ENCODE results near the gene PLEKHH3.

Gene PLEKHH3, protein sequence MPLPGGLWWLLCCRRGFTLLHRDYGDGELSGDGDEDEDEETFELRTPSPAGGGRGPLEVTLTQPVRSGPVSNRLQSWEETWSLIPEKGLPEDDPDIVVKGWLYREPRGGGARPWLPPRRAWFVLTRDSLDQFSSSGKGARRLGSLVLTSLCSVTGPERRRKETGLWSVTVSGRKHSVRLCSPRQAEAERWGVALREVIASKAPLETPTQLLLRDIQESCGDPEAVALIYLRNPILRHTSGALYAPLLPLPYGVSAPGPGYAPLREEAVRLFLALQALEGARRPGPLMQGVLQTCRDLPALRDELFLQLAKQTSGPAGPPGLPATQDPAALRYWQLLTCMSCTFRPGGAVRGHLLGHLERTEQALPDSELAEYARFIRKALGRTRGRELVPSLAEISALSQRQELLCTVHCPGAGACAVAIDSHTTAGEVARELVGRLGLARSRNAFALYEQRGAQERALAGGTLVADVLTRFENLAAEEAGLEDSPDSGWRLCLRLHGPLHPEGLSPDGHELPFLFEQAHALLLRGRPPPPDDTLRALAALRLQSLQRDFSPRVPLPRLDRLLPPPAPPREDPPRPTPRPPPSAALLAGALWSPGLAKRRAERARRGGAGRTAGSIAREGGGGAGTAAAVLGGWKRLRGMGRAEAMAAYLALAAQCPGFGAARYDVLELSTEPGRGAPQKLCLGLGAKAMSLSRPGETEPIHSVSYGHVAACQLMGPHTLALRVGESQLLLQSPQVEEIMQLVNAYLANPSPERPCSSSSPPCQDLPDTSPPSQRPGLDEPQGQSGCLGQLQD

DNA sequence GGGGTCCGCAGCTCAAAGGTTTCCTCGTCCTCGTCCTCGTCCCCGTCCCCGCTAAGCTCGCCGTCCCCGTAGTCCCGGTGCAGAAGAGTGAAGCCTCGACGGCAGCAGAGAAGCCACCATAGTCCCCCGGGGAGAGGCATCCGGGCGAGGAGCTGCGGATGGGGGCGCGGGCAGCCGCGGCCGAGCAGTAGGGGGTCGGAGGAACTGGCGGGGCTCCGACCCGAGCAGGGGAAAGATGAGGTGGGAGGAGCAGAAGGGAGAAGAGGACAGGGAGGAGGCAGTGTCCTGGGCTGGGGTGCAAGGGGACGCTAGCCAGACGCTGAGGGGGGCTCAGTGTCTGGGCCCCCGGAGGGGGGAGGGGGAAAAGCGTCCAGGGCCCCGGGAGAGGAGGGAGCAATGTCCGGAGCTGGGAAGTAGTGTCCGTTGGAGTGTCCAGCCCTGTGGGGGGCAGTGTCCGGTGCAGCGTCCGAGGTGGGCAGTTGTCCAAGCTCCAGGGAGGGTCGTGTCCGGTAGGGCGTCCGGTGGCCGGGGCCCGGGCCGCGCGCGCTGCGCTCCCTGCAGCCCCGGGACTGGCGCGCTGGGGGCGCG, at the start of gene PLEKHH3:
Gene PLEKHH3 (minus strand): TSS at position 571 of the 588 bp plus-strand sequence. CDS start 431 bp downstream, at position 140.
- DNase-seq (ENCODE audit: low spot score), result no peak

DNA sequence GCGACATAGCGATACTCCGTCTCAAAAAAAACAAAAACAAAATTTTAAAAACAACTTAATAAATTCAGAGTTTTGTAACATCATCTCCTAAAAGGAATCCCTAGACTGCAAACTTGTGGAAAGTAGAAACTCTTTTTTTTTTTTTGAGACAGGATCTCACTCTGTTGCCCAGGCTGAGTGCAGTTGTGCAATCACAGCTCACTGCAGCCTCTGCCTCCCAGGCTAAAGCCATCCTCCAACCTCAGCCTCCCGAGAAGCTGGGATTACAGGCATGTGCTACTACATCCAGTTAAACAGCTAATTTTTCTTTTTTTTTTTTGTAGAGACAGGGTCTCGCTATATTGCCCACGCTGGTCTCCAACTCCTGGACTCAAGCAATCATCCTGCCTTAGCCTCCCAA, 48.3 kb upstream of the PLEKHH3 start:
- no peak for DNase-seq (ENCODE audit: low spot score)

DNA sequence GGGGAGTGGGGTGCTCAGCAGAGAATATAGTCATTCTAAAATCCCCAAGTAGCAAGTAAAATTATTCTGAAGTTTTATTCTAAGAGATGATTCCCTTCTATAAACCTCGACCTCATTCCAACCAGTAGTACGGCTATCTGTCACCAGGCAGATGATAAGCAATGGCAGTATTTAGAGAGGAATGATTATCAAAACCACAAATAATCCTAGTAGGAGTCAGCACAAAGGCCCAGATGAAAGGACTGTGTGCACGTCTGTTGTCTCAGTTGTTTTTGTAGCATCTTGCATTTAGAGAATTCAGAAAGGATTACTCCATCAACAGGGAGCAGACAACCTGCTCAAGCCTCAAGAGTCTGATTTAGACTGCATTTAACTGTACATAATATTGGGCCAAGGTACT, 46.8 kb upstream of the PLEKHH3 start:
- no peak for DNase-seq (ENCODE audit: low spot score)

DNA sequence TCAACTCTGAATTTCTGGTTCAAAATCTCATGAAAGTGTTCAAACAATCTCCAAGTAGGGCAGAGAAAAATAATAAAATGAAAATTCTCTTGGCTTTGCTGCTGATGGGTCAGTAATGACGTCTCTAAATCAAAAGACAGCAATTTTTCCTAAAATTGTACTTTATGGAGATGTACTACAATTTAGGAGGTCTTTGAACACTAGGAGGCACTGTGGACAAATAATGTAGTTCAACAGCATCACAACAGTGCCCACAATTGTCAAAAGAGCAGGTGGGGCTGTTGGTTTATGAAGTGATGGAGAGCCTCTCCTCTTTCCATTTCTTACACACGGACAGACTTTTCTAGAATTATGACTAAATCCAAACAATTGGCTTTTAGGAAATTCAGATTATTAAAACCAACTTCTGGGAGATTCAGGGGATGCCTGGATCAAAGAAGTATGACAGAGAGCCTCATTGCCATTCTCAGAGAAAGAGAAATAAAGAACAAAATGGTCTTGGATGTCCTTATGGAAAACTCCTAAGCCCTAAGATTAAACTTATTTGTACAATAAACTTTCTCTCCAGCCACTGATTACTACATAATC, 44.3 kb upstream of the PLEKHH3 start:
- DNase-seq (ENCODE audit: low spot score), result peak; percentile 71

DNA sequence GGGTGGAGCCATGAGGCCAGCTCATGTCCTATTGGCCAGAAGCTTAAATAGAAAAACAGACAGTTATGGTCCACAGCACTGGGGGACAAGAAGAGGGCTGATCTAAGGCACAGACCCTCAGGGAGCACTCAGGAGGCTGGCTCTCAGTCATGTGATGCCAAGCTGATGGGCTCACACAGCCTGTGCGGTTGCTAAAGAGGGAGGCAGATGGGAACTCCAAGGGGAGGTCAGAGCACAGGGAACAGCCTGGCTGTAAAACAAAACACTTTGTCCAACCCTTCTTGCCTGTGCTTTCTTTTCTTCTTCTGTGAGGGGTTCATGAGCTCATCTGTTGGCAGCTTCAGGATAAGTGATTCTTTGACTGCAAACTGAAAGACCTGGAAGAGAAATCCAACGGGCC, 32.8 kb upstream of the PLEKHH3 start:
- DNase-seq (ENCODE audit: low spot score), result peak; percentile 83

DNA sequence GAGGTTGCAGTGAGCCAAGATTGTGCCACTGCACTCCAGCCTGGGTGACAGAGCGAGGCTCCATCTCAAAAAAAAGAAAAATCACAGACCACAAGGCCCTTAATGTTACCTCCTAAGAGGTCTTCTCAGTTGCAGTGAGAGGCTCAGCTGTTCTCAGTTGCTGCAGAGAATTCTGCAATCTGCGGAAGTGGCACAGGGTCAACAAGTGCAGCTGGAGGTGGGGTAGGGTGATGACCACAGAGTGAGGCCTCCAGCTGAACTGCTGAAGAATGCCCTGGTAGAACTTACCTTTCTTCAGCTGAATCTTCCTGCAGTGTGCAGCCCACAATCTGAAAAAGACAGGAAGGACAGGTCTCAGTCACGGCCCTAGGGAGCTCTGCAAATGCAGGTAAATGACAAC, 31.8 kb upstream of the PLEKHH3 start:
- no peak for DNase-seq (ENCODE audit: low spot score)

DNA sequence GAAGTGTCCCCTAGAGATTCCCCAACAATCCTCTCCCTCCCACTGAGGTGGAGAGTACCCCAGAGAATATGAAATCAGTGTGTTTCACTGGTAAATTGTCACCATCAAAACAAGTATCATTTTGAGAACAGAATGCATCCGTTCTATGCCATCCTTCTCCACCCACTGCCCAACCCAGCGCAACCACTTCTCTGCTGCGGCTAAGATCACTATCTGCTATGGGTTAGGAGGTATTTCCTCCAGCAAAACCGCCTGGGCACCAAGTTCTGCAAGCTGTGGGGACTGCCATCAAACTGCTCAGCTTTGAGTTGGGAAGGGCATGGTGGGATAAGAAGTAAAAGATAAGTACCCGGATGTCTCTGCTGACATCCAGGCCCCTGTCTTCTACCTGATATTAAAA, 29.9 kb upstream of the PLEKHH3 start:
- no peak for DNase-seq (ENCODE audit: low spot score)

DNA sequence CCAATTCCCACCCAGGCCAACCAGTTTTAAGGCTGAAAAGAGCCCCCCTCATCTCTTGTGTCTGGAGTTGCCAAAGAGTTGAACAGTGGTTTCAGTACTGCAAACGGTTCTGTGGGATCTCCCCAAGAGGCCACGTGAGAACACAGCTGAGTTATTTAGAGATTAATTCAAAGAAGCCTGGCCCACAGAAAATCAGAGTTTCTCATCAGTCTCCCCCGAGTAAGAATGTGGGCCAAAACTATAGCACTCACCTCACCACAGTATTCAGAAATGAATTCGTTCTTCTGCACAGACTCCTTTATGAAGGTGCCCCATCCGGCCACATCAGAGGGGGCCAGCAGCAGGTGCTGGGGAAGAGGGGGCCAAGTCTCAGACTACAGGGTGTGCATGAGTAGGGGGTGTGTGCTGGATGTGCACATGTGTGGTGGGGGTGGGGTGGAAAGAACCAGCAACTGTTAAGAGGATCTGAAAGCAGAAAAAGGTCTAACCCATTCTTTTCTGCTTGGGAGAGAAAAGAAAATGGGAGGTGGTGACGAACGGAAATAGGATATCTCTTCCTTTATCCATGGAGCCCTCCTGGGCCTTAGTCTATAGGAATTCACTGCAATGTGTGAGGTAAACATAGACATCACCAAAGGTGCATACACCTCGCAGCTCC, 28.2 kb upstream of the PLEKHH3 start:
- DNase-seq (ENCODE audit: low spot score), result no peak

DNA sequence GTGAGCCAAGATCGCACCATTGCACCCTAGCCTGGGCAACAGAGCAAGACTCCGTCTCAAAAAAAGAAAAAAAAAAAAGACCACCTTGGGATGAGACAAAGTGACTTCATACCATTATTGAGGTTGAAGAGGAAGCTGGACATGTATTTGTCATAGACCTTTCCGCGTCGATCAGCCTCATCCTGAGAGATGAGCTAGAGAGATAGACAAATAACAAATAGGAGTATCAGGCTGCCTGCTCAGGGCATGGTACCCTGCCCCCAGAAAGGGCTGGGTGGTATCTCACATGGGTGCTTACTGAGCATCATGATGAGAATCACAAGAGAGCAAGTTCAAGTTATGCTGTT, 27.7 kb upstream of the PLEKHH3 start:
- DNase-seq (ENCODE audit: low spot score), result no peak

DNA sequence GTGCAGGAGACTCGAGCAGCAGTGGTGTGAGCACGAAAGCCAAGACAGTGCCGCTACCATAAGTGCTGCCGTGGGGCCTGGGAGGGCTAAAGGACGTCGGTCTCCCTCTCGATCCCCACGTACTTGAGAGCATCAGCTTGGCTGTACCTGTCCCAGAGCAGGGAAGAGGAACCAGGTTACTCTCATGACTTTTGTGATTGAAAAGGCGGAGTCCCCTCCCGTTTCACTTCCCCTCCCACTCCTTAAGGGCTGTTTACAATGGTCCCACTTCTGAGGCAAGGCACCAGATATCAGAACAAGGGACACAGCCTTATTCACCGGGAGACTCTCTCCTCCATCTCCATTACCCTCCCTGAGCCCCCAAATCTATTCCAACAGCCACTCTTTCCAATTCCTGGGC, 25.7 kb upstream of the PLEKHH3 start:
- no peak for DNase-seq (ENCODE audit: low spot score)

DNA sequence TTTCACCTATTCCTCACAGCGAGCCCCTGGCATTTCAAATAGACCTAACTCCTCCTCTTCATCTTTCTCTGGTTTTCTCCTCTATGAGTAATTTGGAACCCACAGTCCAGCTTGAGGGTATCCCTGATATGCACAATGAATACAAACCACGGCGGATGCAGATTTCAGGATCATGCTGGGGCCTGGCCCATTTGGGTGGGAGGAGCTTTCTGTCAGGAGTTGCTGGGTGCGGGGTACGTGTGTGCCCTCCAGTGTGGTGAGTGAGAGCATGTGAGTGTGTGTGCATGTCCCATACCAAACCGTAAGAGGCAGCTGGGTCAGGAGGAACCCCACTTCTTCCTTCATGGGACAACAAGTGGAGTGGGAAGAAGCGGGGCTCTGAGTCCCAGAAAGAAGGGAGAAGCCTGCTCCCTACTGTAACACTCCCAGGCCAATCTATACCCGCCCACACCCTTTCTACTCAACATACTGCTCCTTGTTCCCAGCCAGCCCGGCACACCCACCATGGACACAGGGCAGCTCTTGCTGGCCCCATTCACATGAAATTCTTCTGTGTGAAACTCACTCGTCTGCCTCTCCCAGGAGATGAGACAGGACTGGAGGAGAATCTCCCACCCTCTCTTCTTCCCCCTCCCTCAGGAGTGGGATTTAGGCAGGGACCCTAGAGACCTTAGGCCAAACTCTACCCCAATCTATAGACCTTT, 23.9 kb upstream of the PLEKHH3 start:
- no peak for DNase-seq (ENCODE audit: low spot score)

DNA sequence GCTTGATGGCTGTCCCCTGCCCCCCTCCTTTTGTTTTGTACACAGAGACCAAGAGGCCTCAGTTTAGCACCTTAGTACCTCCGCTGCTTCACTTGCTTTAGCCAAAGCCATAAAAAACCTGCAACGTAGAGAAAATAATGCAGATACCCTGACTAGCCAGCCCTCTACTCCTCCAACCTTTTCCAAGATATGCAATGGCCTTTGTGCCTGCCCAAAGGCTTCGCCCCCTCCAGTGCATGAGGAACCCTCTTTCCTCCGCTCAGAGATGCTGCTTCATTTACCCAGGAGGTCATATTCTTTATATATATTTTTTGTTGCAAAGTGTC, 22.6 kb upstream of the PLEKHH3 start:
- DNase-seq (ENCODE audit: low spot score), result no peak

DNA sequence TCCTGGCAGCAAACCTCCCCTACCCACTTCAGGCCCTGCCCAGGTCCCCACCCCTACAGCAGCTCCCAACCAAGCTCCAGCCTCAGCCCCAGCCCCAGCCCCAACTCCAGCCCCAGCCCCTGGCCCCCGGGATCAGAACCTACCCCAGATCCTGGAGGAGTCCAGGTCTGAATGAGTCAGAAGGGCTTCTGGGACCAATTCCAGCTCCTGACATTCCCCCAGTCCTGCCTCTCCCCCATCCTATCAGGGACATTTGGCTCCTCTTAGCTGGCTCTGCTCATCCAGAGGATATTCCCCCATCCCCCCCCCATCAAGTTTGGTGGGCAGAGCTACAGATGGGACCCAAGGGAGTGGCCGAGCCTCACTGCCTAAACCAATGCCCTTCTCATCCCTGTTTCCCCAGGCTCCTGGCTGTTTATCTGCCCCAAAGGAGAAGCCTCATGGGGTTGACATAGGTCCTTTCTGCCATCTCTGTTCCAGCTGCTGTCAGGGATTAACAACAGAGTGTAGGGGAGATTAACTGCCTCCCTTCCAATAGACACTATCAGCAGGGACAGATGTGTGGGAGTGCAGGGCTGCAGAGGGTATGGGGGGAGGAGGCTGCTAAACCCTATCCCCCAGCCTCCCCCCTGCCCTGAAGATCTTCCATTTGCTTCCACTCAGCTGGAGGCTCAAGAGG, 22.1 kb upstream of the PLEKHH3 start:
- DNase-seq (ENCODE audit: low spot score), result no peak

DNA sequence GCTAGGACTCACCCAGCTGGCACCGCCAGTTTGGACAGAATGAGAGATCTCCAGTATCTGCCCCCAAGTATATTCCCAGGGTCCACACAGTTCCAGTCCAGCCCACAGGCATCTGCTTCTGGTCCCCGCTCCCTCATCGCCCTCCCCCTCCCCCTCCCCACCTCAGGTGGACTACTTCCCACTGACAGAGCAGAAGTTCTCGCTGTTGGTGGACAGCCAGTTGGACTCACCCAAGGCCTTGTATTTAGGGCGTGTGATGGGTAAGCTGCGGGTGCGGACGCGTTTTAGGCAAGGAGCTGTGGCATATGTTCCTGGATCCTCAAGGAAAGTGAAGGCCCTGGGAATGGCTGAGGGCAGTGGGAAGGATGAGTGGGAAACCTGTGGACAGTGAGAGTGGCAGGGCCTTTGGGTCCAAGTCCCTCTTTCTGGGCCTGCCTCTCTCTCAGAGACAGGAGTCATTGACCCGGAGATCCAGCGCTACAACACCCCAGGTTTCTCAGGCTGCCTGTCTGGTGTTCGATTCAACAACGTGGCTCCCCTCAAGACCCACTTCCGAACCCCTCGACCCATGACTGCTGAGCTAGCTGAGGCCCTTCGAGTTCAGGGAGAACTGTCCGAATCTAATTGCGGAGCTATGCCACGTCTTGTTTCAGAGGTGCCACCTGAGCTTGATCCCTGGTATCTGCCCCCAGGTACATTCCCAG, 20.5 kb upstream of the PLEKHH3 start:
- DNase-seq (ENCODE audit: low spot score), result no peak

DNA sequence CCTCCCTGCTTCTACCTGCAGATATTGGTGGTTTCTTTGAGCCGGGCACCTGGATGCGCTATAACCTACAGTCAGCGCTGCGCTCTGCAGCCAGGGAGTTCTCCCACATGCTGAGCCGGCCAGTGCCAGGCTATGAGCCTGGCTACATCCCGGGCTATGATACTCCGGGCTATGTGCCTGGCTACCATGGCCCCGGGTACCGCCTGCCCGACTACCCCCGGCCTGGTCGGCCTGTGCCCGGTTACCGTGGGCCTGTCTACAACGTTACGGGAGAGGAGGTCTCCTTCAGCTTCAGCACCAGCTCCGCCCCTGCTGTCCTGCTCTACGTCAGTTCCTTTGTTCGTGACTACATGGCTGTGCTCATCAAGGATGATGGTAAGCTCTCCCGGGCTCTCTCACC, 18.7 kb upstream of the PLEKHH3 start:
- DNase-seq (ENCODE audit: low spot score), result no peak

DNA sequence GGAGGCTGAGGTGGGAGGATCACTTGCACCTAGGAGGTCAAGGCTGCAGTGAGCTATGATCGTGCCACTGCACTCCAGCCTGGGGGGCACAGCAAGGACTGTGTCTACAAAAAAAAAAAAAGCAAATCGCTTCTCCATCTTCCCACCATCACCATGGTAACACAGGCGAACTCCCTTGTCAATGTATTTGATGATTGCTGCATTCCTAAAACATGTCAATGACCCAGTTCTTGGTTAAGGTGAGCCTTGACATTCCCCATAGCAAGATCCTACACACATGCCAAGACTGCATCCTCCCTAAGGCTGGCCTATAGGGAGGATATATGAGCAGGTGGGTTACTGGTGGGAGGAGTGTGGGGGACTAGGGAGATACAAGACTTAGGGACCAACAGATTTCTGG, 17.7 kb upstream of the PLEKHH3 start:
- no peak for DNase-seq (ENCODE audit: low spot score)

DNA sequence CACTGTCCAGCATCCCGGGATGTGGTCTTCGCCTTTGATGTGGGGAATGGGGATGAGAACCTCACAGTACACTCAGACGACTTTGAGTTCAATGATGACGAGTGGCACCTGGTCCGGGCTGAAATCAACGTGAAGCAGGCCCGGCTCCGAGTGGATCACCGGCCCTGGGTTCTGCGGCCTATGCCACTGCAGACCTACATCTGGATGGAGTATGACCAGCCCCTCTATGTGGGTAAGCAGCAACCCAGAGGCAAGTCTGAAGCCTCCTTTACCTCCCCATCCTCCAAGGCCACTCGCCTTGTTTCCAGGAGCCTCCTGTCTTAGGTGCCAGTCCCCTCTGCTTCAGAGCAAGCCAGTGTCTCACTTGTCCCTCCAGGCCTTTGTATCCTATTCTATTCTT, 15.7 kb upstream of the PLEKHH3 start:
- no peak for DNase-seq (ENCODE audit: low spot score)

DNA sequence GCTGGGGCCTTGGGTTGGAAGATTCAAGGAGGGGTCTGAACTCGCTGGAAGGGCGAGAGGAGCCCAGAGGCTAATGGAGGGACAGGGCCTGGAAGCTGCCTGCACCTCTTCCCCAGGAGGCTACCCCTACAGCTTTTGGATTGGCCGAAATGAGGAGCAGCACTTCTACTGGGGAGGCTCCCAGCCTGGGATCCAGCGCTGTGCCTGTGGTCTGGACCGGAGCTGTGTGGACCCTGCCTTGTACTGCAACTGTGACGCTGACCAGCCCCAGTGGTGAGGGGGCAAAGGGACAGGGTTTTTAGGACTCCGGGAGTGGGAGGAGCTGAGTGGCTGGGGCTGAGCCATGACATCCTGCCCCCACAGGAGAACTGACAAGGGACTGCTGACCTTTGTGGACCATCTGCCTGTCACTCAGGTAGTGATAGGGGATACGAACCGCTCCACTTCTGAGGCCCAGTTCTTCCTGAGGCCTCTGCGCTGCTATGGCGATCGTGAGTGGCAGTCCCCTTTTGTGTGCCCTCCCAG, 14.3 kb upstream of the PLEKHH3 start:
- DNase-seq (ENCODE audit: low spot score), result no peak

DNA sequence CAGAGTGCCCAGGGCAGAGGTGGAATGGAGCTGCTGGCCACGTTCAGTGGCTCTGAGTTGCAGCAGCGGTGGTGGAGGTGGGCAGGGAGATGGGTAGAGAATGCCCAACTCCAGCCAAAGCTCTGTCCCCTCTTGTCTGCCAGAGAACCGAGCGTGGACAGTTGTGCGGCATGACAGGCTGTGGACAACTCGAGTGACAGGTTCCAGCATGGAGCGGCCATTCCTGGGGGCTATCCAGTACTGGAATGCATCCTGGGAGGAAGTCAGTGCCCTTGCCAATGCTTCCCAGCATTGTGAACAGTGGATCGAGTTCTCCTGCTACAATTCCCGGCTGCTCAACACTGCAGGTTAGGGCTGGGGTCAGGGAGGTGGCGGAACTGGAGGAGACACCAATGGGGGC, 13.8 kb upstream of the PLEKHH3 start:
- no peak for DNase-seq (ENCODE audit: low spot score)

DNA sequence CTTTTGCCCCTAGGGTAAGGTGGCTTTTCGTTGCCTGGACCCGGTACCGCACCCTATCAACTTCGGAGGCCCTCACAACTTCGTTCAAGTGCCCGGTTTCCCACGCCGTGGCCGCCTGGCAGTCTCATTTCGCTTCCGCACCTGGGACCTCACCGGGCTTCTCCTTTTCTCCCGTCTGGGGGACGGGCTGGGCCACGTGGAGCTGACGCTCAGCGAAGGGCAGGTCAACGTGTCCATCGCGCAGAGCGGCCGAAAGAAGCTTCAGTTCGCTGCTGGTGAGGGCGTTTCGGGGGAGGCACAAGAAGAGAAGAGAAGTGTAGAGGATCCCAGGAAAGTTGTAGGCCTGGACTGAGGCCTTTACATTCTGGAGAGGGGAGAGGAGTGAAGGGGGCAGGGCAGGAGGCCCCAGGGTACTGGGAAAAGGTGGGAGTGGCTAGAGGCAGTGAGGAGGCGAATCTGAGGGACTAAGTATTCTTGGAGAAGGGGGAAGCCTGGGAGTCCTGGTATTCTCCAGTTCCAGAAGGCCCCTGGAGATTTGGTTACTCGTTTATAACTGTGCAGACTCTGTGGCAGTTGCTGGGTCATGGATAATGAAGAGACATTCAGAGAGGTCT, 11.0 kb upstream of the PLEKHH3 start:
- no peak for DNase-seq (ENCODE audit: low spot score)
